Ammon's horn (tissue), 1 donor: ENCODE data around the gene EFHB.
"Not testable (repeated sequence)": the region's sequence is repeated elsewhere in the genome, so short reads cannot be mapped to it uniquely, and the experiment has no call there.

ENCODE experiments used
- DNase-seq: peaks from one replicate; pipeline ENCODE4 v3.0.0-alpha.2; 2016; ENCODE audit warnings: low spot score

EFHB gene

GRCh38 chr3:19934098-19934566 lies at the start of gene EFHB:
EFHB (minus strand) TSS chr3:19934217; CDS start chr3:19934018, 199 bp downstream.
- no peak for DNase-seq

GRCh38 chr3:19972054-19972453 lies 38.0 kb upstream of the EFHB start:
- DNase-seq: no peak

GRCh38 chr3:19970327-19970726 lies 36.3 kb upstream of the EFHB start:
- no peak for DNase-seq

- DNase-seq: no peak
Observed at GRCh38 chr3:19967812-19968211, 33.8 kb upstream of the EFHB start.

- no peak for DNase-seq
Observed at GRCh38 chr3:19967208-19967607, 33.2 kb upstream of the EFHB start.

GRCh38 chr3:19961960-19962359 lies 27.9 kb upstream of the EFHB start:
- no peak for DNase-seq

- DNase-seq: no peak
Observed at GRCh38 chr3:19960696-19961095, 26.7 kb upstream of the EFHB start.

- DNase-seq: no peak
Observed at GRCh38 chr3:19959505-19959904, 25.5 kb upstream of the EFHB start.

- not testable (repeated sequence) for DNase-seq
Observed at GRCh38 chr3:19957354-19957753, 23.3 kb upstream of the EFHB start.

GRCh38 chr3:19954676-19955075 lies 20.7 kb upstream of the EFHB start:
- DNase-seq: no peak

GRCh38 chr3:19950316-19950715 lies 16.3 kb upstream of the EFHB start:
- DNase-seq: no peak

- no peak for DNase-seq
Observed at GRCh38 chr3:19948226-19948591, 14.2 kb upstream of the EFHB start.

- DNase-seq: peak; percentile 42
Observed at GRCh38 chr3:19947549-19948225, 13.7 kb upstream of the EFHB start.

- peak; percentile 99 for DNase-seq
Observed at GRCh38 chr3:19946832-19947548, 13.0 kb upstream of the EFHB start, which contains the start of gene RAB5A. RAB5A (plus strand) TSS chr3:19947097; CDS start chr3:19950899, 3,802 bp downstream.

GRCh38 chr3:19945969-19946831 lies 12.2 kb upstream of the EFHB start:
- DNase-seq: peak; percentile 5

GRCh38 chr3:19945534-19945933 lies 11.5 kb upstream of the EFHB start:
- DNase-seq: no peak

GRCh38 chr3:19940643-19941042 lies 6.6 kb upstream of the EFHB start:
- no peak for DNase-seq

GRCh38 chr3:19938295-19938627 lies 4.2 kb upstream of the EFHB start:
- no peak for DNase-seq

GRCh38 chr3:19937459-19938294 lies 3.7 kb upstream of the EFHB start:
- no peak for DNase-seq

- no peak for DNase-seq
Observed at GRCh38 chr3:19932422-19932821, 1.6 kb downstream of the EFHB start.

- DNase-seq: no peak
Observed at GRCh38 chr3:19931767-19932188, 2.2 kb downstream of the EFHB start.
